ENCODE results near the gene GLB1L2.

GLB1L2 gene

DNA sequence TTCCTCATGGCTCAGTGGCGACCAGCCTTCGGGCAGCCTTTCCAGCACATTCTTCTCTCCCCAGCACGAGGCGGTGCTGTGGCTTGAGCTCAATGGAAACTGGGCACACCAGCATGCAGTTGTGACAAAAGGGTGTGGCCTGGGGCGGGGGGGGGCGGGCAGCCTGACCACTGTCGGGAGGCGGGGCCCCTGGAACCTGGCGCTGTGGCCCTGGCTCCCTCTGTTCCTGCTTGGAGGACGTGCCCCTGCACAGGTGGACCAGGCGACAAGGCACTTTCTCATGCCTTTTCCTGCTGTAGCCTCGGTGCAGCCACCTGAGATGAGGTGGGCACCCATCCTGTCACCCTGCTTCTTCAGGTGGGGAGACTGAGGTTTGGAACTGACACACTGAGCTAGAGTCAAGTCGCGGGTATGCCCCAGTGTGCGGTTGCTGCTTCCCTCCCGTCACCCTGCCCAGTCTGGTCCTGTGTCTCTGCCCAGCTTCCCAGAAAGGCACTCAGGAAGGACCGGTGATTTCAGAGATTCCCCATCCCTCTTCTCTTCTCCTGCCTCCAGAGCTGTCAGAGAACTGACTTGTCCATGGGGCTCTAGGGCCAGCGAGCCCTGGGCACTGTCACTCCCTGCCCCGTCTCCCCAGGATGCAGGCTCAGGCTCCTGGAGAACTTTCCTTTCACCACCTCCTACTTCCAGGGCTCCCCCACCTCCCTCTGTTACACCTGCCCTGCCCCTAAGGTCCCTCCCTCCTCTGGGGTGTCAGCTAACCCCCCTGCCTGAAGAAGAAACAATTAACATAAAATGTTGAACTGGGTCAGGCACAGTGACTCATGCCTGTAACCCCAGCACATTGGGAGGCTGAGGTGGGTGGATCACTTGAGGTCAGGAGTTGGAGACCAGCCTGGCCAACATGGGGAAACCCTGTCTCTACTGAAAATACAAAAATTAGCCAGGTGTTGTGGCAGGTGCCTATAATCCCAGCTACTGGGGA, 70.3 kb downstream of the GLB1L2 start:
- H3K36me3 ChIP-seq (ENCODE audit: control insufficient read depth, insufficient read depth, low read length) = no peaks in the 10 kb centered on the region; the same call in 1 of the 2 replicates
- no peak overlapping the region for H3K4me3 ChIP-seq (ENCODE audit: low read length)
- no peaks in the 10 kb centered on the region for H3K27me3 ChIP-seq (ENCODE audit: control insufficient read depth, insufficient read depth, low read length)
- 0 out of 2 replicates have a peak, but pooled peaks cover 3% of the 10 kb centered on the region for H3K4me1 ChIP-seq (ENCODE audit: control insufficient read depth, insufficient read depth, low read length)
- DNase-seq (ENCODE audit: low read depth, low spot score) = no peak
- H3K9me3 ChIP-seq (ENCODE audit: control insufficient read depth, insufficient read depth, low read length) = no peaks in the 10 kb centered on the region
- no peak overlapping the region for H3K27ac ChIP-seq (ENCODE audit: low read length)
- WGBS (ENCODE audit: insufficient coverage, insufficient read length) = no CpG with 5 or more reads among the region's 19 CpGs

DNA sequence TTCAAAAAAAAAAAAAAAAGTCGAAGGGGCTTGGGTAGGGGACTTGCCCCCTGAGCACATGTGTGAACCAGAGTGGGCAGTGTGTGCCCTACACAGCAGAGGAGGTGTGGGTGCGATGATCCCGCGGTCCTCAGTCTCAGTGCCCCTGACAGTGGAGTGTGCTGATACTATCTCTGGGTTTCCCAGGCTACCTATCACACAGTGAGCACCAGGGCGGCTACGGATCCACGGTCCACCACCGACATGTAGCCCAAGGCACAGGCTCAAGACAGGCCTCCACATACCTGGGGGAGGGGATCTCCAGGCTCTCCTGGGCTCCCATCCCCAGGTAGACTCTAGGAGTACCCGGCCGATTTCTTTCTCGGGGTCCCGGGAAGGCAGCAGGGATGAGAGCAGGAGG, 71.1 kb downstream of the GLB1L2 start:
- Histone ChIP-seq H3K27ac (ENCODE audit: low read length) (no peak overlapping the region), H3K9me3 (ENCODE audit: control insufficient read depth, insufficient read depth, low read length) (no peaks in the 10 kb centered on the region), H3K4me1 (ENCODE audit: control insufficient read depth, insufficient read depth, low read length) (0 out of 2 replicates have a peak, but pooled peaks cover 3% of the 10 kb centered on the region), H3K36me3 (ENCODE audit: control insufficient read depth, insufficient read depth, low read length) (no peaks in the 10 kb centered on the region; the same call in 1 of the 2 replicates), H3K27me3 (ENCODE audit: control insufficient read depth, insufficient read depth, low read length) (no peaks in the 10 kb centered on the region), H3K4me3 (ENCODE audit: low read length) (no peak overlapping the region)
- DNase-seq (ENCODE audit: low read depth, low spot score) = no peak
- WGBS (ENCODE audit: insufficient coverage, insufficient read length) = no CpG with 5 or more reads among the region's 12 CpGs

DNA sequence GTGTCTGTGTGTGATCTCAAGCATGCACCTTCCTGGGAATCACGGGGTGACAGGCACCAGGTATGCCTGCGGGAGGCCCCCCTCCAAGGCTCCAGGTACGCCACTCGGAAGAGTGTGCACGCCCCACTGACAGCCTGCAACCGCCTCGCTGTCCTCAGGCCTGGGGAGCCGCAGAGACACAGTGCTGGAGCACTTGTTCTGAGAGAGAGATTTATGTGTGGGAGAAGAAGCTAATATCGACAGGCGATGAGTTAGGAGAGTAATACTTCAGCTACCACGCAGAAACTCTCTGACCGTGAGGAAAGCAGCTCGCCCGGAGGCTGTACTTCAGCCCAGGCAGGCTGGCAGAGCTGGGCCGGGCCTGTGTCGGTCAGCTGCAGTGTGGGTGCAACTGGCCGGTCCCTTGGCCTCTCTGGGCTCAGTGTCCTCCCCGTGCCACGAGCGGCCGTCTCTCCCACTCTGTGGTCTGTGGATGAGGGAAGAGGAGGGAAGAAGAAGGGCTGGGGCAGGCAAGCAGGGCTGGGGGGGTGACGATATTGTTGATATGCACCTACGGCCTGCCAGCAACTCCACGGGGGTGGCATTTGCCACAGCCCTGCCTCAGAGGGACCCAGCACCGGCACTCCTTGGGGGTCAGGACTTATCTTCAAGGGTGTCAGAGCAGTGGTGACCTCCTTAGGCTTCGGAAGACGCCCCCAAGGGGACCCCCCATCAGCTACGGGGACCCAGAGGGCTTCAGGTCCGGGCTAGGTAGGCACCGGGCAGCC, 73.0 kb downstream of the GLB1L2 start:
- Histone ChIP-seq H3K27me3 (ENCODE audit: control insufficient read depth, insufficient read depth, low read length) (no peaks in the 10 kb centered on the region), H3K4me1 (ENCODE audit: control insufficient read depth, insufficient read depth, low read length) (peaks cover 3% of the 10 kb centered on the region; the same call in 1 of the 2 replicates), H3K36me3 (ENCODE audit: control insufficient read depth, insufficient read depth, low read length) (no peaks in the 10 kb centered on the region; the same call in 1 of the 2 replicates), H3K9me3 (ENCODE audit: control insufficient read depth, insufficient read depth, low read length) (no peaks in the 10 kb centered on the region), H3K4me3 (ENCODE audit: low read length) (no peak overlapping the region), H3K27ac (ENCODE audit: low read length) (no peak overlapping the region)
- no peak for DNase-seq (ENCODE audit: low read depth, low spot score)
- no CpG with 5 or more reads among the region's 30 CpGs for WGBS (ENCODE audit: insufficient coverage, insufficient read length)

DNA sequence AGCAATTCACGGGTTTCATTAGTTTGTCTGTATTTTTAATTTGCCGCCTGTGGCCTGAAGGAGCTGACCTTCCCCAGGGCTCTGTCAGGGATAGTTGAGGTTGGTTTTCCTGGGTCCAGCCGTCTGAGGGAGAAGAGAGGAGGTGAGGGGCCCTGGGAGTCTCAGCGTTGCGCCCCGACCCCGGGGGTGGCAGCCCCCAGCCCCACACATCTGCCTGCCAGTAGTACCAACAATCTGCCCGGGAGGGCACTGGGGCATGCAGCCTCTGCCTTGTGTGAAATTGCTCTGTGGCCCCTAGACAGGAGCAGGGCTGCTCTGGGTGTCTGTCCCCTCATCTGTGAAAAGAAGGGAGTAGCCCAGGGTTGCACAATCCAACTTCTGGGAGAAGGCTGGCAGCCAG, 73.6 kb downstream of the GLB1L2 start:
- DNase-seq (ENCODE audit: low read depth, low spot score) = no peak
- no peaks in the 10 kb centered on the region for H3K27me3 ChIP-seq (ENCODE audit: control insufficient read depth, insufficient read depth, low read length)

DNA sequence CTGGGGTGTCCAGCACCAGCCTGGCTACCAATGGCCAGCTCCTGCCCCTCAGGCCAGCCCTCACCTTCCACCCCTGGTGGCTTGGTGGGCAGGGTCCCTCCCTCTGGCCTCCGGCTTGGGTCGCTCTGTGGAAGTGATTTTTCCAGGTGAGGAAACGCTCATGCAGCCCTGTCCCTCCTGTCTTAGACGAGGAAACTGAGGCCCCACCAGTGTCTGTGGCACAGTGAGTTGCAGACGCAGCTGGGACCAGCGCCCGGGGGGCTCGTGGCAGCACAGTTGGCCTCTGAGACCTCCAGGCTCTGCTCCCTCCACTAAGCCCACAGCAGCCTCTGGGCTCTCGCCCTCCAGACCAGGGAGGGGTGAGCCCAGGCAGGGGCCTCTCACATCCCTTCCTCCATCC, 74.1 kb downstream of the GLB1L2 start:
- Histone ChIP-seq H3K36me3 (ENCODE audit: control insufficient read depth, insufficient read depth, low read length) (no peaks in the 10 kb centered on the region; the same call in 1 of the 2 replicates), H3K27ac (ENCODE audit: low read length) (no peak overlapping the region), H3K4me1 (ENCODE audit: control insufficient read depth, insufficient read depth, low read length) (peaks cover 5% of the 10 kb centered on the region; the same call in 1 of the 2 replicates), H3K4me3 (ENCODE audit: low read length) (no peak overlapping the region), H3K9me3 (ENCODE audit: control insufficient read depth, insufficient read depth, low read length) (no peaks in the 10 kb centered on the region), H3K27me3 (ENCODE audit: control insufficient read depth, insufficient read depth, low read length) (no peaks in the 10 kb centered on the region)
- DNase-seq (ENCODE audit: low read depth, low spot score) = no peak
- no CpG with 5 or more reads among the region's 9 CpGs for WGBS (ENCODE audit: insufficient coverage, insufficient read length)

More for the DNA sequence above, 73.6 kb downstream of the GLB1L2 start:
- Histone ChIP-seq H3K4me3 (ENCODE audit: low read length) (no peak overlapping the region), H3K27ac (ENCODE audit: low read length) (no peak overlapping the region), H3K4me1 (ENCODE audit: control insufficient read depth, insufficient read depth, low read length) (peaks cover 3% of the 10 kb centered on the region; the same call in 1 of the 2 replicates), H3K36me3 (ENCODE audit: control insufficient read depth, insufficient read depth, low read length) (no peaks in the 10 kb centered on the region; the same call in 1 of the 2 replicates), H3K9me3 (ENCODE audit: control insufficient read depth, insufficient read depth, low read length) (no peaks in the 10 kb centered on the region)
- no CpG with 5 or more reads among the region's 8 CpGs for WGBS (ENCODE audit: insufficient coverage, insufficient read length)

DNA sequence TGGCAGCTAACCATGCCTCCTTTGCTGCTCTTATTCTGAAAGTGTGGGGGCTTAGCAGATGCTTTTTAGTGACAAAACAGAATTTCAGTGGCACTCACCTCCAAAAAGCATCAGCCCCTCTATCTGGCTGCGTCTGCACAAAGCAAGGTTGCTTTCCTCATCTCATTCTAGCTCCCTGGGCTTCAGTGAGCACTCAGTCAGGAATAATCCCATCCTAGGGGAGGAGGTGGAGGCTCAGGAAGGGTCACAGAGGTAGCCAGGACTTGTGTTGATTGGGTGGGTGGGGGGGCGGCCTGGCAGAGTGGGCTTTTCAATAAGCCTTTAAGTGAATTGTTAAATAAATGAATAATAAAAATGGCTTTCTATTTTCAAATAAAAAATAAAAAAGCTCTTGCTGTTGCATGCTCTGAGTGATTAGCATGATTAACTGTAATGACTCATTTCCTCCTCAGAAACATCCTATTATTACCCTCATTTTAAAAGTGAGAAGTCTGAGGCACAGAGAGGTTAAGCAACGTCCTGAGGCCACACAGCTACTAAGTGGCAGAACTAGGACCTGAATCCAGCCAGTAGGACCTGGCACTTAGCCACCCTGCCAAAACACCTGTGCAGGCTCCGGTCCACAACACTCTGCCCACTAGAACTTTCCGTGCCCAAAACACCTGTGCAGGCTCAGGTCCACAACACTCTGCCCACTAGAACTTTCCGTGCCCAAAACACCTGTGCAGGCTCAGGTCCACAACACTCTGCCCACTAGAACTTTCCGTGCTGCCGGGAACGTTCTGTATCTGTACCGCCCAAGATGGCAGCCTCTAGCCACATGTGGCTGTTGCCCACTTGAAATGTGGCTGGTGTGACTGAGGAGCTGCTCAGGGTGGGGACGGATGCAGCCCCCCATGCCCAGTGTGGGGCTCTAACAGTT, 74.7 kb downstream of the GLB1L2 start:
- no CpG with 5 or more reads among the region's 11 CpGs for WGBS (ENCODE audit: insufficient coverage, insufficient read length)
- no peak overlapping the region for H3K27ac ChIP-seq (ENCODE audit: low read length)
- peaks cover 5% of the 10 kb centered on the region; the same call in 1 of the 2 replicates for H3K4me1 ChIP-seq (ENCODE audit: control insufficient read depth, insufficient read depth, low read length)
- no peaks in the 10 kb centered on the region for H3K27me3 ChIP-seq (ENCODE audit: control insufficient read depth, insufficient read depth, low read length)
- DNase-seq (ENCODE audit: low read depth, low spot score) = no peak
- H3K9me3 ChIP-seq (ENCODE audit: control insufficient read depth, insufficient read depth, low read length) = no peaks in the 10 kb centered on the region
- no peaks in the 10 kb centered on the region; the same call in 1 of the 2 replicates for H3K36me3 ChIP-seq (ENCODE audit: control insufficient read depth, insufficient read depth, low read length)
- H3K4me3 ChIP-seq (ENCODE audit: low read length) = no peak overlapping the region

DNA sequence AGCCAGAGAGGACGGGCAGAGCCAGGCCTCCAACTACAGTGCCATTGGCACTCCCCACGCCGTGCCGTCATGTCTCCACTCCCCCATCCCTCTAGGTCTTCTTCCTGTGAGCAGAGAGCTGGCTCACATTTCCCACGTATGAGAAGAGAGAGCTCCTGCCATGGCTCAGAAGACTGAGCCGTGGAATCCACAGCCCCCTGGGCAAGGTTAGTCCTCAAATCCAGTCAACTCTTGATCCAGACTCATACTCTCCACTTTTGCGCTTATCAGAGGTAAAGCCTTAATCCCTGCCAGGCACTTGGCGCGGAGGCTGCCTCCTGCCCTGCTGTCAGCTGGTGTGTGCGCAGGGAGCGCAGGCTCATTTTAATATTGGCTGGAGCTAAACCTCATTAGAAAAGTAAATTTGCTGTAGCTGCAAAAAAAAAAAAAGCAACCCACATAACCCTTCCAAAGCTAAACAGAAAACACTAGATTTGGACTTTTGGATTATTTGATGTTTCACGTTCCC, 75.6 kb downstream of the GLB1L2 start:
- no peaks in the 10 kb centered on the region; the same call in 1 of the 2 replicates for H3K36me3 ChIP-seq (ENCODE audit: control insufficient read depth, insufficient read depth, low read length)
- H3K9me3 ChIP-seq (ENCODE audit: control insufficient read depth, insufficient read depth, low read length) = no peaks in the 10 kb centered on the region
- no peak for DNase-seq (ENCODE audit: low read depth, low spot score)
- H3K27ac ChIP-seq (ENCODE audit: low read length) = no peak overlapping the region
- peaks cover 3% of the 10 kb centered on the region; the same call in 1 of the 2 replicates for H3K4me1 ChIP-seq (ENCODE audit: control insufficient read depth, insufficient read depth, low read length)
- H3K27me3 ChIP-seq (ENCODE audit: control insufficient read depth, insufficient read depth, low read length) = no peaks in the 10 kb centered on the region
- no peak overlapping the region for H3K4me3 ChIP-seq (ENCODE audit: low read length)
- no CpG with 5 or more reads among the region's 12 CpGs for WGBS (ENCODE audit: insufficient coverage, insufficient read length)

DNA sequence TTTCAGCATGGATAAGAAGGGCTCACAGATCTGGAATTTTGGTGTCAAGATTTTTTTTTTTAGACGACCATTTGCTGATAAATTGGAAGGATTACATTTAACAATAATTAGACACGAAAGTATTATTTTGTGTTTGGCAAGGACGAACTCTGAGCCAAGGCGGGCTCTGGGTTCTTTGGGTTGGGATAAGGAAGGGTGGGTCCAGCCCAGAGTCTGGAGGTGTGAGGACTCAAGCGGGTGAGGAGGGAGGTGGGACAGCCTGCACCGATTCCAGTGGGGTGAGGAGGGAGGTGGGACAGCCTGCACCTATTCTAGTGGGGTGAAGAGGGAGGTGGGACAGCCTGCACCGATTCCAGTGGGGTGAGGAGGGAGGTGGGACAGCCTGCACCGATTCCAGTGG, 76.1 kb downstream of the GLB1L2 start:
- DNase-seq (ENCODE audit: low read depth, low spot score) = no peak
- Histone ChIP-seq H3K27ac (ENCODE audit: low read length) (no peak overlapping the region), H3K36me3 (ENCODE audit: control insufficient read depth, insufficient read depth, low read length) (no peaks in the 10 kb centered on the region; the same call in 1 of the 2 replicates), H3K9me3 (ENCODE audit: control insufficient read depth, insufficient read depth, low read length) (no peaks in the 10 kb centered on the region), H3K4me3 (ENCODE audit: low read length) (no peak overlapping the region), H3K27me3 (ENCODE audit: control insufficient read depth, insufficient read depth, low read length) (no peaks in the 10 kb centered on the region), H3K4me1 (ENCODE audit: control insufficient read depth, insufficient read depth, low read length) (peaks cover 3% of the 10 kb centered on the region; the same call in 1 of the 2 replicates)
- WGBS (ENCODE audit: insufficient coverage, insufficient read length) = no CpG with 5 or more reads among the region's 8 CpGs

DNA sequence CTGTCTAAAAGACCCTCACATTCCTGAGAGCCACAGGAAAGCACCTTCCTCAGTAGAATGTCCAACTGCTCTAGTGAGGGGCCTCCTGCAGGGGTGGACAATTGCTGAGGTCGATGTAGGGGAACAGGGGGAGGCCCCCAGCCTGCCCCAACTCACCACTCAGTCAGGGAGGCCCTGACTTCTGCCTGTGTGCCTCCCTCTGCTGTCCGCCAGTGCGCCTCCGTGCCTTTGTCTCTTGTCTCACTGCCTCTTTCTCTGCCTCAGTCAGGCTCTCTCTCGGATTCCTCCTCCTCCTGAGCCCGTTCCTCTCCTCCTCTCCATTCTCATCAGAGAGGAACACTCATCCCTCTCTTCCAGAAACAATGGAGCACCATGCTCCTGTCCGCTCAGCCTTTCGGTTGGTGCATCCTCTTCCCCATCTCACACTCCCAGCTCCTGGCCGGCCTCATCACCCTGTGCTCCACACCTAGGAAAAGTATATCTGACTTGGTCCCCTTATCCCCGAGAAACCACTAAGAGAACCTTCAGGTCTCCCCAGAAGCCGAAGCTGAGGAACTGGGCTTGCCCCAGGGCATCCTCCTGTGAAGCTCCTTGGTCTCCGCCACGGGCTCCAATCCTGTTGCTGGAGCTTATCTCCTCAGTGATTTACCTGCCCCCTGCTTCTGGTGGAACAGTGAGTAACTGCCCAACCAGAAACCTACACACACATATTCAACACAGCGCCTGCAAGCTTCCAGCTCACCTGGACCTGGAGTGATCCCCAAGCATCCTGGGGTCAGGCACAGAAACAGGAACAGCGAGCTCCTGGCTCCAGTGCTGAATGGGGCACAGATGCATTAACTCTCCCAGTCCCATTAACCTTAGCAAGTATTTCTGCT, 78.0 kb downstream of the GLB1L2 start:
- Histone ChIP-seq H3K27ac (ENCODE audit: low read length) (no peak overlapping the region), H3K27me3 (ENCODE audit: control insufficient read depth, insufficient read depth, low read length) (no peaks in the 10 kb centered on the region), H3K36me3 (ENCODE audit: control insufficient read depth, insufficient read depth, low read length) (no peaks in the 10 kb centered on the region; the same call in 1 of the 2 replicates), H3K4me3 (ENCODE audit: low read length) (no peak overlapping the region), H3K4me1 (ENCODE audit: control insufficient read depth, insufficient read depth, low read length) (peaks cover 11% of the 10 kb centered on the region), H3K9me3 (ENCODE audit: control insufficient read depth, insufficient read depth, low read length) (no peaks in the 10 kb centered on the region)
- no peak for DNase-seq (ENCODE audit: low read depth, low spot score)
- WGBS (ENCODE audit: insufficient coverage, insufficient read length) = no CpG with 5 or more reads among the region's 15 CpGs
